MM.1S (cell line): ENCODE data around the gene MILR1.

Experiments
- DNase-seq: peaks from one replicate; pipeline ENCODE4 v3.0.0-alpha.2; 2015
- H2AFZ ChIP-seq: fragments of 300-600 bp; sonication (generic); 2 replicates; pipeline ENCODE4 v1.6.0; 2016; ENCODE audit warnings: antibody characterized with exemption, low read length
- H3F3A ChIP-seq: fragments of 300-600 bp; sonication (generic); 2 replicates; pipeline ENCODE4 v1.6.1; 2016; ENCODE audit warnings: mild to moderate bottlenecking, antibody characterized with exemption, low read length, moderate library complexity, mixed read lengths; ENCODE audit not compliant: insufficient read depth
- H3K27ac ChIP-seq: fragments of 300-600 bp; sonication (generic); 2 replicates; pipeline ENCODE4 v1.5.1; 2016; ENCODE audit warnings: mild to moderate bottlenecking, low read length
- H3K27me3 ChIP-seq: fragments of 300-600 bp; sonication (generic); replicated peaks from 2 replicates; pipeline ENCODE4 v1.6.0; 2016; ENCODE audit warnings: low read length; ENCODE audit not compliant: insufficient read depth
- H3K36me3 ChIP-seq: fragments of 300-600 bp; sonication (generic); replicated peaks from 2 replicates; pipeline ENCODE4 v1.6.1; 2016; ENCODE audit warnings: mild to moderate bottlenecking, low read length, mixed read lengths; ENCODE audit not compliant: insufficient read depth
- H3K4me1 ChIP-seq: fragments of 300-600 bp; sonication (generic); 2 replicates; pipeline ENCODE4 v1.6.1; 2016; ENCODE audit warnings: low read length, mixed read lengths
- H3K4me2 ChIP-seq: fragments of 300-600 bp; sonication (generic); 2 replicates; pipeline ENCODE4 v1.6.0; 2016; ENCODE audit warnings: low read depth, low read length
- H3K4me3 ChIP-seq: fragments of 300-600 bp; sonication (generic); 2 replicates; pipeline ENCODE4 v1.5.1; 2016; ENCODE audit warnings: low read length, mixed read lengths
- H3K79me2 ChIP-seq: fragments of 300-600 bp; sonication (generic); 2 replicates; pipeline ENCODE4 v1.6.1; 2016; ENCODE audit warnings: mixed run types, low read length, mixed read lengths
- H3K9ac ChIP-seq: fragments of 300-600 bp; sonication (generic); 2 replicates; pipeline ENCODE4 v1.6.1; 2016; ENCODE audit warnings: low read length, mixed read lengths
- H3K9me2 ChIP-seq: fragments of 300-600 bp; sonication (generic); replicated peaks from 2 replicates; pipeline ENCODE4 v1.6.1; 2016; ENCODE audit warnings: mild to moderate bottlenecking, low read length, mixed read lengths; ENCODE audit not compliant: insufficient read depth
- H3K9me3 ChIP-seq: fragments of 300-600 bp; sonication (generic); replicated peaks from 2 replicates; pipeline ENCODE4 v1.6.1; 2016; ENCODE audit warnings: mild to moderate bottlenecking, low read length, mixed read lengths; ENCODE audit not compliant: insufficient read depth
- H4K20me1 ChIP-seq: fragments of 300-600 bp; sonication (generic); 2 replicates; pipeline ENCODE4 v1.6.1; 2016; ENCODE audit warnings: mild to moderate bottlenecking, low read length, moderate library complexity, mixed read lengths; ENCODE audit not compliant: insufficient read depth
- EZH2 ChIP-seq: fragments of 300-600 bp; sonication (generic); optimal IDR thresholded peaks from 2 replicates; pipeline ENCODE3; 2017; ENCODE audit warnings: low read depth, mild to moderate bottlenecking, antibody characterized with exemption, low read length, mixed read lengths
- EZH2phosphoT487 ChIP-seq: fragments of 300-600 bp; sonication (generic); IDR thresholded peaks from 2 replicates; pipeline ENCODE4 v1.6.1; 2018; ENCODE audit warnings: antibody characterized with exemption, low read length
- TF ChIP-seq, protein P1 (sequence below): fragments of 300-600 bp; sonication (generic); IDR thresholded peaks from 2 replicates; pipeline ENCODE4 v1.5.1; 2016; ENCODE audit warnings: antibody characterized with exemption, low read length, mixed read lengths

MILR1 gene

DNA sequence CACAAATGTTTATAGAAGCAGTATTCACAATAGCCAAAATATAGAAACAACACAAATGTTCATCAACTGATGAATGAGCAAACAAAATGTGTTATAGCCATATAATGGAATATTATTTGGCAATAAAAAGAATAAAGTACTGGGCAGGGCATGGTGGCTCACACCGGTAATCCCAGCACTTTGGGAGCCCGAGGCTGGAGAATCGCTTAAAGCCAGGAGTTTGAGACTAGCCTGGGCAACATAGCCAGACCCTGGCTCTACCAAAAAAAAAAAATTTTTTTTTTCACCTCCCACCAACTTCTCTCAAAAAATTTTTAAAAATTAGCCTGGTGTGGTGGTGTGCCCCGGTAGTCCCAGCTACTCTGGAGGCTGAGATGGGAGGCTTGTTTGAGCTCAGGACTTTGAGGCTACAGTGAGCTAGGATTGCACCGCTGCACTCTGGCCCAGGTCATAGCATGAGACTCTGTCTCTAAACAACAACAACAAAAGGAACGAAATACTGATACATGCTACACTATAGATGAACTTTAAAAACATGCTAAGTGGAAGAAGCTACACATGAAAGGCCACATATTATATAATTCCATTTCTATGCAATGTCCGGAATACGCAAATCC is 47.6 kb upstream of the MILR1 start:
- DNase-seq: no peak
- Histone ChIP-seq H3K9me2 (no peaks in the 10 kb centered on the region), H3K27ac (no peak overlapping the region), H3F3A (no peaks in the 10 kb centered on the region), H3K27me3 (no peaks in the 10 kb centered on the region), H3K4me1 (peaks cover 10% of the 10 kb centered on the region; the same call in 1 of the 2 replicates), H2AFZ (no peak overlapping the region), H4K20me1 (no peaks in the 10 kb centered on the region), H3K4me3 (no peak overlapping the region), H3K4me2 (no peak overlapping the region), H3K79me2 (no peaks in the 10 kb centered on the region), H3K36me3 (no peaks in the 10 kb centered on the region), H3K9me3 (no peaks in the 10 kb centered on the region), H3K9ac (no peak overlapping the region)
- TF ChIP-seq, protein P1, sequence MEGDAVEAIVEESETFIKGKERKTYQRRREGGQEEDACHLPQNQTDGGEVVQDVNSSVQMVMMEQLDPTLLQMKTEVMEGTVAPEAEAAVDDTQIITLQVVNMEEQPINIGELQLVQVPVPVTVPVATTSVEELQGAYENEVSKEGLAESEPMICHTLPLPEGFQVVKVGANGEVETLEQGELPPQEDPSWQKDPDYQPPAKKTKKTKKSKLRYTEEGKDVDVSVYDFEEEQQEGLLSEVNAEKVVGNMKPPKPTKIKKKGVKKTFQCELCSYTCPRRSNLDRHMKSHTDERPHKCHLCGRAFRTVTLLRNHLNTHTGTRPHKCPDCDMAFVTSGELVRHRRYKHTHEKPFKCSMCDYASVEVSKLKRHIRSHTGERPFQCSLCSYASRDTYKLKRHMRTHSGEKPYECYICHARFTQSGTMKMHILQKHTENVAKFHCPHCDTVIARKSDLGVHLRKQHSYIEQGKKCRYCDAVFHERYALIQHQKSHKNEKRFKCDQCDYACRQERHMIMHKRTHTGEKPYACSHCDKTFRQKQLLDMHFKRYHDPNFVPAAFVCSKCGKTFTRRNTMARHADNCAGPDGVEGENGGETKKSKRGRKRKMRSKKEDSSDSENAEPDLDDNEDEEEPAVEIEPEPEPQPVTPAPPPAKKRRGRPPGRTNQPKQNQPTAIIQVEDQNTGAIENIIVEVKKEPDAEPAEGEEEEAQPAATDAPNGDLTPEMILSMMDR: no peak
- TF ChIP-seq EZH2phosphoT487 (no peak), EZH2 (no peak)

DNA sequence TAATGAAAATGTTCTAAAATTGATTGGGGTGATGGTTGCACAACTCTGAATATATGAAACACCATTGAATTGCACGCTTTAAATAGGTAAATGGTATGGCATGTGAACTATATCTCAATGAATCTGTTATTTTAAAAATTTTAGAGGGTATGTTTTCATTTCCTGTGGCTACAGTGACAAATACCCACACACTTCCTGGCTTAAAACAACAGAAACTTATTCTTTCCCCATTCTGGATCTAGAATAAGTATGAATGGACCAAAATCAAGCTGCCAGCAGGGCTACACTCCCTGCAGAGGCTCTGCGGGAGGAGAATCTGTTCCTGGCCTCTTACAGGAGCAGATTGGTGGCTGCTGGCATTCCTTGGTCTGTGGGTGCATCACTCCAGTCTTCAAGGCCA is 47.0 kb upstream of the MILR1 start:
- Histone ChIP-seq H3K9me2 (no peaks in the 10 kb centered on the region), H3K4me3 (no peak overlapping the region), H3K9ac (no peak overlapping the region), H3K36me3 (no peaks in the 10 kb centered on the region), H2AFZ (no peak overlapping the region), H3K27me3 (no peaks in the 10 kb centered on the region), H4K20me1 (no peaks in the 10 kb centered on the region), H3K4me1 (peaks cover 10% of the 10 kb centered on the region; the same call in 1 of the 2 replicates), H3K79me2 (no peaks in the 10 kb centered on the region), H3K4me2 (no peak overlapping the region), H3K27ac (no peak overlapping the region), H3K9me3 (no peaks in the 10 kb centered on the region), H3F3A (no peaks in the 10 kb centered on the region)
- DNase-seq: no peak
- TF ChIP-seq EZH2: no peak
- TF ChIP-seq, protein P1: no peak
- no peak for TF ChIP-seq EZH2phosphoT487

DNA sequence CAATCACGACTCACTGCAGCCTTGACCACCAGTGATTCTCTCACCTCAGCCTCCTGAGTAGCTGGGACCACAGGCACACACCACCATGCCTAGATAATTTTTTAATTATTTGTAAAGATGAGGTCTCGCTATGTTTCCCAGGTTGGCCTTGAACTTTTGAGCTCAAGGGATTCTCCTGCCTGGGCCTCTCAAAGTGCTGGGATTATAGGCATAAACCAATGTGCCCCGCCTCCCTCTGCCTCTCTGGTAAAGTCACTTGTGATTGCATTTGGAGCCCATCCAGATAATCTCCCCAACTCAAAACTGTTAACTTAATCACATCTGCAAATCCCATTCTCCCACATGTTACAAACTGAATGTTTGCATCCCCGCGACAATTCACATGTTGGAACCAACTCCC is 46.4 kb upstream of the MILR1 start:
- Histone ChIP-seq H3K9ac (no peak overlapping the region), H3K4me2 (no peak overlapping the region), H3K36me3 (no peaks in the 10 kb centered on the region), H3K4me1 (peaks cover 10% of the 10 kb centered on the region; the same call in 1 of the 2 replicates), H4K20me1 (no peaks in the 10 kb centered on the region), H3K27me3 (no peaks in the 10 kb centered on the region), H3K9me3 (no peaks in the 10 kb centered on the region), H3K4me3 (no peak overlapping the region), H3K79me2 (no peaks in the 10 kb centered on the region), H2AFZ (no peak overlapping the region), H3K27ac (no peak overlapping the region), H3K9me2 (no peaks in the 10 kb centered on the region), H3F3A (no peaks in the 10 kb centered on the region)
- DNase-seq: no peak
- TF ChIP-seq EZH2 (no peak), EZH2phosphoT487 (no peak)

DNA sequence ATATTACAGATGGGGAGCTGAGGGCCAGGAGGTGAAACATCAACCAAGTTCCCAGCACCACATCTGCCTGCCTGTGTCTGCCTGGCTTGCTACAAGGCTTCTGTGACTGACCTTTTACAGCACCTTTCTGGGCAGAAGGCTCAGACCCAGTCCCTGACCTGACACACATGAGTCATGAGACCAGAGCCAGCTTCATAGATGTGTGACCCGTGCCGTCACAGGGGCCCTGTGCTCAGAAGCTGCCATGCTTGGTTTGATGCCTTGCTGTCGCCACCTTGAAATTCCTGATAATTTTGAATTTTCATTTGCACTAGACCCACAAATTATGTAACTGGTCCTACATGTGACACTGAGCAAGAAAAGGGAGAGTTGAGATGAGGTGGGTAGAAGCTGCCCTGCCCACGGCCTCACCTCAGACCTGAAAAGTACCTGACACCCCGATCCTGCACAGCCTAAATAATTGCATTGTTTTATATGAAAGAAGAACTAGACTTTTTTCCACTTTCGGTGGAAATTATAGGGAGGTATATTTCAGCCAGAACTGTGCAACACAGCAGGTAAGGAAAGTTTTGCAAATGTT is 44.9 kb upstream of the MILR1 start:
- no peak overlapping the region for H3K4me2 ChIP-seq
- DNase-seq: no peak
- no peaks in the 10 kb centered on the region for H3K9me3 ChIP-seq
- H3K4me3 ChIP-seq: no peak overlapping the region
- no peaks in the 10 kb centered on the region for H3K27me3 ChIP-seq
- no peaks in the 10 kb centered on the region for H3K79me2 ChIP-seq
- H4K20me1 ChIP-seq: no peaks in the 10 kb centered on the region
- H3K27ac ChIP-seq: no peak overlapping the region
- H2AFZ ChIP-seq: no peak overlapping the region
- H3K4me1 ChIP-seq: peaks cover 10% of the 10 kb centered on the region; the same call in 1 of the 2 replicates
- no peaks in the 10 kb centered on the region for H3K9me2 ChIP-seq
- no peaks in the 10 kb centered on the region for H3K36me3 ChIP-seq
- no peaks in the 10 kb centered on the region for H3F3A ChIP-seq
- no peak overlapping the region for H3K9ac ChIP-seq
- TF ChIP-seq EZH2phosphoT487: no peak
- TF ChIP-seq, protein P1: no peak
- TF ChIP-seq EZH2: no peak
